Endothelial cell of umbilical vein (primary cell): ENCODE data around the gene CDC42EP4. TPM values are rescaled to one million over a fixed set of nuclear protein-coding genes. Genes with fewer than 3 reads are reported as not detected.
"Not testable (repeated sequence)": the region's sequence is repeated elsewhere in the genome, so short reads cannot be mapped to it uniquely, and the experiment has no call there.

Experiments used
- BruUV-seq: library from RNA; stranded (reverse); fragments of 400-500 nt; replicated peaks from 2 replicates; lab custom pipeline; 2021; lab: Mats Ljungman, UMichigan
- CTCF ChIA-PET: fragments of 300-600, 350-600 bp; sonication (Branson Sonifier 250); formaldehyde crosslinking; loops from one replicate; lab custom pipeline; 2021; ENCODE audit warnings: antibody characterized with exemption, inconsistent platforms; lab: Charles Lee
- POLR2A ChIA-PET: fragments of 300-600, 350-600 bp; sonication (Branson Sonifier 250); formaldehyde crosslinking; loops from one replicate; lab custom pipeline; 2021; ENCODE audit warnings: antibody characterized with exemption, inconsistent platforms; lab: Charles Lee
- DNase-seq: peaks from one replicate; pipeline ENCODE4 v3.0.0-alpha.2; 2011; ENCODE audit warnings: low read depth, low spot score
- FAIRE-seq: peaks from 2 replicates; lab custom pipeline; 2011; peaks lifted over from hg19 to GRCh38; lab: Jason Lieb, UNC
- H2AFZ ChIP-seq: 2 replicates; pipeline ENCODE4 v1.6.0; 2012; ENCODE audit warnings: low read depth, low read length, control low read depth, inconsistent platforms
- H3K27ac ChIP-seq: 2 replicates; pipeline ENCODE4 v1.5.1; 2011; ENCODE audit warnings: low read depth, mild to moderate bottlenecking, control low read depth, low read length, moderate library complexity; ENCODE audit not compliant: insufficient read depth
- H3K27me3 ChIP-seq, 2 experiments: 2 replicates each; pipeline versions ENCODE4 v1.6.0 to v1.6.1; 2011; ENCODE audit warnings: low read length in 2 of 2, mixed read lengths in 1 of 2; ENCODE audit not compliant: control insufficient read depth in 2 of 2, insufficient read depth in 2 of 2
- H3K36me3 ChIP-seq, 2 experiments: 2 replicates in 1 of 2; 3 replicates in 1 of 2; pipeline ENCODE4 v1.5.1; 2011; ENCODE audit warnings: low read length in 2 of 2, mild to moderate bottlenecking in 1 of 2, moderate library complexity in 1 of 2; ENCODE audit not compliant: control insufficient read depth in 2 of 2, insufficient read depth in 2 of 2; ENCODE audit errors: extremely low read depth in 1 of 2
- H3K4me1 ChIP-seq: 3 replicates; pipeline ENCODE4 v1.5.1; 2011; ENCODE audit warnings: mild to moderate bottlenecking, low read length; ENCODE audit not compliant: control insufficient read depth, insufficient read depth; ENCODE audit errors: extremely low read depth
- H3K4me2 ChIP-seq: 2 replicates; pipeline ENCODE4 v1.6.1; 2011; ENCODE audit warnings: low read length, control low read depth, mixed read lengths; ENCODE audit not compliant: insufficient read depth
- H3K4me3 ChIP-seq, 3 experiments: fragments of 200-600 bp in 1 of 3; sonication (generic), shearing (Covaris generic) in 1 of 3; replicated peaks in 1 of 3; 2 replicates each; pipeline ENCODE4 v1.5.1; 2011 to 2016; ENCODE audit warnings: control low read depth in 3 of 3, low read length in 3 of 3, mild to moderate bottlenecking in 2 of 3, inconsistent platforms in 1 of 3, low read depth in 1 of 3, moderate library complexity in 1 of 3; ENCODE audit not compliant: insufficient read depth in 1 of 3
- H3K79me2 ChIP-seq: 2 replicates; pipeline ENCODE4 v1.6.0; 2012; ENCODE audit warnings: low read length, inconsistent platforms; ENCODE audit not compliant: control insufficient read depth, insufficient read depth
- H3K9ac ChIP-seq: replicated peaks from 2 replicates; pipeline ENCODE3; 2011; ENCODE audit warnings: low read length, control low read depth; ENCODE audit not compliant: insufficient read depth; ENCODE audit errors: extremely low read depth
- H3K9me1 ChIP-seq: replicated peaks from 3 replicates; pipeline ENCODE4 v1.6.0; 2011; ENCODE audit warnings: mild to moderate bottlenecking, low read length; ENCODE audit not compliant: control insufficient read depth, insufficient read depth; ENCODE audit errors: extremely low read depth
- H3K9me3 ChIP-seq: replicated peaks from 2 replicates; pipeline ENCODE4 v1.5.1; 2012; ENCODE audit warnings: low read length, inconsistent platforms; ENCODE audit not compliant: control insufficient read depth, insufficient read depth
- H4K20me1 ChIP-seq: replicated peaks from 2 replicates; pipeline ENCODE3; 2011; ENCODE audit warnings: mild to moderate bottlenecking, low read length; ENCODE audit not compliant: control insufficient read depth, insufficient read depth; ENCODE audit errors: extremely low read depth
- CTCF ChIP-seq, 2 donors: IDR thresholded peaks; 1 replicate in 1 of 2; 2 replicates in 1 of 2; pipeline ENCODE4 v1.5.1; 2011; ENCODE audit warnings: low read length in 2 of 2, mild to moderate bottlenecking in 2 of 2, moderate library complexity in 2 of 2, control low read depth in 1 of 2, inconsistent platforms in 1 of 2, low read depth in 1 of 2; ENCODE audit not compliant: insufficient read depth in 1 of 2; ENCODE audit errors: extremely low read depth in 1 of 2
- EZH2 ChIP-seq: IDR thresholded peaks from 2 replicates; pipeline ENCODE4 v1.6.1; 2012; ENCODE audit warnings: borderline replicate concordance, low read depth, mild to moderate bottlenecking, moderate library complexity, low read length, inconsistent platforms; ENCODE audit not compliant: severe bottlenecking
- FOS ChIP-seq: IDR thresholded peaks from 2 replicates; pipeline ENCODE4 v1.6.1; 2011; ENCODE audit warnings: mild to moderate bottlenecking, low read length, moderate library complexity, borderline replicate concordance; ENCODE audit not compliant: insufficient read depth
- GATA2 ChIP-seq: IDR thresholded peaks from 2 replicates; pipeline ENCODE4 v1.7.0; 2011; ENCODE audit warnings: low read depth, mild to moderate bottlenecking, moderate library complexity, mixed read lengths, low read length; ENCODE audit not compliant: insufficient read length, insufficient read depth
- JUN ChIP-seq: IDR thresholded peaks from 2 replicates; pipeline ENCODE4 v1.6.1; 2011; ENCODE audit warnings: borderline replicate concordance, low read depth; ENCODE audit not compliant: insufficient read length, insufficient read depth
- MAX ChIP-seq: IDR thresholded peaks from 2 replicates; pipeline ENCODE4 v1.6.1; 2011; ENCODE audit not compliant: insufficient read depth, insufficient read length
- MYC ChIP-seq: IDR thresholded peaks from one replicate; pipeline ENCODE4 v1.6.1; 2011; ENCODE audit warnings: mild to moderate bottlenecking, low read depth, low read length
- POLR2A ChIP-seq: IDR thresholded peaks from 2 replicates; pipeline ENCODE4 v1.6.1; 2012; ENCODE audit warnings: low read depth, mild to moderate bottlenecking, control low read depth, low read length
- POLR2AphosphoS5 ChIP-seq: IDR thresholded peaks from 2 replicates; pipeline ENCODE4 v1.6.1; 2012; ENCODE audit warnings: low read depth, mild to moderate bottlenecking, control low read depth, low read length, moderate library complexity; ENCODE audit not compliant: insufficient read depth
- dilution Hi-C: fragments of 300-500 bp; cut with MboI; formaldehyde crosslinking; loops from one replicate; pipeline ENCODE4 v1.15.0; 2019; ENCODE audit warnings: low sequenced_read_pairs; ENCODE audit not compliant: extremely low pct_ligation_motif_present
- intact Hi-C: fragments of 100-400 bp; cut with micrococcal nuclease; formaldehyde crosslinking; loops from one replicate; pipeline ENCODE4 v1.10.0; 2022
- polyA plus RNA-seq, 4 experiments: library from polyadenylated mRNA; depleted of rRNA in 3 of 4; stranded (reverse) in 3 of 4; unstranded in 1 of 4; fragments of >200 nt; gene quantifications; 2 replicates each; pipeline versions ENCODE4 v1.2.1 to v1.2.3, GENCODE V29; 2011 to 2012; ENCODE audit warnings: missing spikeins in 1 of 4
- total RNA-seq: library from RNA; stranded (reverse); gene quantifications from 2 replicates; pipeline ENCODE4 v1.2.3, GENCODE V29; 2021

Gene CDC42EP4
- total and polyA plus RNA-seq, 2 donors (not counting 3 experiments of a cell fraction or from before 2014, with no cell fraction given): 11.4 to 19.6 TPM

GRCh38 chr17:73264448-73264847 lies 47.4 kb downstream of the CDC42EP4 start:
- BruUV-seq, H3K79me2 ChIP-seq, H3K9ac ChIP-seq, intact Hi-C loops, CTCF ChIA-PET, H3K27ac ChIP-seq, DNase-seq, H3K4me3 ChIP-seq, FAIRE-seq, H3K36me3 ChIP-seq, H4K20me1 ChIP-seq, H3K4me2 ChIP-seq, H3K9me1 ChIP-seq, dilution Hi-C loops, H3K4me1 ChIP-seq, H3K9me3 ChIP-seq, H2AFZ ChIP-seq, H3K27me3 ChIP-seq, POLR2A ChIA-PET: not testable (repeated sequence)

GRCh38 chr17:73262676-73263642 lies 48.8 kb downstream of the CDC42EP4 start:
- Histone ChIP-seq H4K20me1 (no peaks in the 10 kb centered on the region), H3K27me3 (no peaks in the 10 kb centered on the region), H3K27ac (no peak overlapping the region), H3K4me1 (no peaks in the 10 kb centered on the region), H3K36me3 (no peaks in the 10 kb centered on the region), H3K9ac (no peak overlapping the region), H3K9me1 (no peaks in the 10 kb centered on the region), H2AFZ (no peak overlapping the region), H3K4me3 (no peak overlapping the region), H3K9me3 (no peaks in the 10 kb centered on the region), H3K4me2 (no peak overlapping the region), H3K79me2 (no peaks in the 10 kb centered on the region)
- TF ChIP-seq EZH2: no peak
- TF ChIP-seq POLR2A: no peak
- TF ChIP-seq MYC: no peak
- no peak for TF ChIP-seq JUN
- TF ChIP-seq POLR2AphosphoS5: no peak
- no peak for TF ChIP-seq GATA2
- no peak for TF ChIP-seq CTCF (IDR thresholded peaks at IDR 0.05; ENCODE audit: extremely low read depth in 1 of 2, insufficient read depth in 1 of 2, low read depth in 1 of 2, low read length in 2 of 2)
- TF ChIP-seq MAX: no peak
- no peak for TF ChIP-seq FOS
- DNase-seq (no peak), FAIRE-seq (no peak)
- ChIA-PET CTCF (interaction anchor here (1.5 to 11.8 kb wide), 3 partner anchors 48 to 537 kb away, joined by 4 to 376 read pairs (median 6); no protein-coding TSS in a partner anchor), POLR2A (no interaction called here)
- intact Hi-C loops: no loop called here
- dilution Hi-C loops: no loop called here
- BruUV-seq: no TSS peak
